GM19463 (cell line): Measurements from ENCODE around the gene TMEM61.

Experiments used
- ATAC-seq: cut with Tn5 transposase; IDR thresholded peaks from one replicate; pipeline ENCODE4 v1.9.1; 2021; ENCODE audit warnings: mild to moderate bottlenecking, moderate library complexity; ENCODE audit not compliant: unreplicated experiment

TMEM61 gene

GRCh38 chr1:55035904-55036303 is 55.5 kb downstream of the TMEM61 start:
- no peak for ATAC-seq

GRCh38 chr1:55037733-55038551 is 57.5 kb downstream of the TMEM61 start:
- ATAC-seq = no peak

DNA sequence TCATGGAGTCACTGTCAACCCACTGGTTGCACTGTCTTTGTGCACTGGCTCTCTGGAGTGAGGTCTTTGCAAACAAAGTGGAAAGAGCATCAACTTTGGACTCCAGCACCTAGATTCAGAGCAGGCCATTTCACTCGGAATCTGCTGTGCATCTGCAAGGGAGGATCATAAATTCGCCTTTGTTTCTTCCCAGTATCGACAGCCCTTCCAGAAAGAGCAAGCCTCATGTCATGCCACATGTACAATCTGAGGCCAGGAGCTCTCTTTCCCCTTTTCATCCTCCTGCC is 58.1 kb downstream of the TMEM61 start:
- no peak for ATAC-seq

GRCh38 chr1:55038974-55039341 is 58.5 kb downstream of the TMEM61 start:
- no peak for ATAC-seq

DNA sequence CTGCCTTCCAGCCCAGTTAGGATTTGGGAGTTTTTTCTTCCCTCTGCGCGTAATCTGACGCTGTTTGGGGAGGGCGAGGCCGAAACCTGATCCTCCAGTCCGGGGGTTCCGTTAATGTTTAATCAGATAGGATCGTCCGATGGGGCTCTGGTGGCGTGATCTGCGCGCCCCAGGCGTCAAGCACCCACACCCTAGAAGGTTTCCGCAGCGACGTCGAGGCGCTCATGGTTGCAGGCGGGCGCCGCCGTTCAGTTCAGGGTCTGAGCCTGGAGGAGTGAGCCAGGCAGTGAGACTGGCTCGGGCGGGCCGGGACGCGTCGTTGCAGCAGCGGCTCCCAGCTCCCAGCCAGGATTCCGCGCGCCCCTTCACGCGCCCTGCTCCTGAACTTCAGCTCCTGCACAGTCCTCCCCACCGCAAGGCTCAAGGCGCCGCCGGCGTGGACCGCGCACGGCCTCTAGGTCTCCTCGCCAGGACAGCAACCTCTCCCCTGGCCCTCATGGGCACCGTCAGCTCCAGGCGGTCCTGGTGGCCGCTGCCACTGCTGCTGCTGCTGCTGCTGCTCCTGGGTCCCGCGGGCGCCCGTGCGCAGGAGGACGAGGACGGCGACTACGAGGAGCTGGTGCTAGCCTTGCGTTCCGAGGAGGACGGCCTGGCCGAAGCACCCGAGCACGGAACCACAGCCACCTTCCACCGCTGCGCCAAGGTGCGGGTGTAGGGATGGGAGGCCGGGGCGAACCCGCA is 59.1 kb downstream of the TMEM61 start, which contains the start of gene PCSK9:
TSS of gene PCSK9 (plus strand) at position 207 of the 741 bp plus-strand sequence. CDS start at position 497, 290 bp downstream.
- no peak for ATAC-seq

- ATAC-seq = no peak
Measured at GRCh38 chr1:55040083-55040932, 59.9 kb downstream of the TMEM61 start.

DNA sequence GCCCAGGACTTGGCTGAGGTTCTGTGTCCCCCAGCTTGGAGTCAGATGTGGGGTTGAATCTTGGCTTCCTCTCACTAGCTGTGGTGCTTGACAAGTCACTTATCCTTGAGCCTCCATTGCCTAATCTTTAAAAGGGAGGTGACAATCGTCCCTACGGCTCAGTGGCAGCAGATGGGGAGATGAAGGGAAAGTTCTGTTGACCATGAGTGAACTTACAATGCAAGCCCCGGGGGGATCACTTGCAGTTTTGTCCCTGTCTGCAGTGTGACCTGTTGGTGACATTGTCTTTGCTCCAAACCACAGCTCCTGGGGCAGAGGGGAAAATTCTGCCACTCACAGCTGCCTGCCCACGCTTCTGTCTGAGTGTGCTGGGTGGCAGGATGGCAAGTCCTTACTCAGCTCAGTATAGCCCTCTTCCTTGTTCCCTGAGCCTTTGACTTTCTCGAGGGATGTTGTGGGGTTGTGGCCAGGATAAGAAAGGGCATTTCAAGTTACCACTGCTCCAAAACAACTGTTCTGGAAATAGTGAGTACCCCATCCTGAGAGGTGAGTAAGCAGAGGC is 60.6 kb downstream of the TMEM61 start:
- no peak for ATAC-seq

- no peak for ATAC-seq
Measured at GRCh38 chr1:55041613-55042012, 61.2 kb downstream of the TMEM61 start.
